ENCODE results near the gene TMTC1.

DNA sequence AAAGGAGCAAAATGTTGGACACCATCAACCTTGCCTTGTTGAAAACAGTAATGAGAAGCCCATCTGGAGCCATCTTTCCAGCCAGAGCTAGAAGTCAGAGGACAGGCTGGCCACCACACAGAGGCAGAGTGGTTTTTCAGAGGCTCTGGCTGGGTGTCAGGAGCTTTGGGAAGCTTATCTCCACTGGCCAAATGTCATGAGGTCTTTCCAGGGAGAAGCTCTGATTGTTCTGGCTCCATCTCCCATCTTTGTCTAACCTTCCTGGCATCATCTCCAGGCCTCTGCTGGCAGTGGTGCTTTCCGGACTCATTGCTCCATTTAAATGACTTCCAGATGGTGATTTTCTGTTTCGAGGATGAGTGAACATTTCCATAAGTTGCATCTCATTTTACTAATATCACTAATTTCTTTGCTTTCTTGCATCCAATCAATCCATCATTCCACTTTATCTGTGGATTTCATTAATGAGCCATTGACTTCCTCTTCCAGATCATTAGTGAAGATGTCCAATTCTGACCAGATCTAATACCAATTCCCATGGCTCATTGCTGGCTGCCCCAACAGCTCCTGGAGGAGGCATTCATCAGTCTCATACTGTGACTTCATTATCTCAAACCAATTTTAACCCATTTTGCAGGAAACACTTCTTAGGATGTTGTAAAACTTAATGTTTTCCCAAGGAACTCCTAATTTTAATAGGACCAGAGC, 35.3 kb upstream of the TMTC1 start:
- no peak for TF ChIP-seq CTCF (IDR thresholded peaks at IDR 0.05; ENCODE audit: low read depth, low read length)
- no peak for TF ChIP-seq POLR2A (IDR thresholded peaks at IDR 0.05; ENCODE audit: extremely low read depth, insufficient read length)
- no peak for TF ChIP-seq MYC (IDR thresholded peaks at IDR 0.05; ENCODE audit: low read depth, low read length)
- TF ChIP-seq, protein P1, sequence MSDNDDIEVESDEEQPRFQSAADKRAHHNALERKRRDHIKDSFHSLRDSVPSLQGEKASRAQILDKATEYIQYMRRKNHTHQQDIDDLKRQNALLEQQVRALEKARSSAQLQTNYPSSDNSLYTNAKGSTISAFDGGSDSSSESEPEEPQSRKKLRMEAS (IDR thresholded peaks at IDR 0.05; ENCODE audit: low read depth, low read length), result no peak

All from NB4 (cell line).